Smooth muscle cell (in vitro differentiated cells): ENCODE results near the gene TRIM61. TPM values are rescaled to one million over a fixed set of nuclear protein-coding genes. Genes with fewer than 3 reads are reported as not detected.
"Not testable (repeated sequence)": the region's sequence is repeated elsewhere in the genome, so short reads cannot be mapped to it uniquely, and the experiment has no call there.

Experiments
- DNase-seq: peaks from one replicate; lab custom pipeline; 2025; ENCODE audit not compliant: unreplicated experiment; lab: John Stamatoyannopoulos, UW
- H2AFZ ChIP-seq: fragments of 200-600 bp; sonication (generic); 2 replicates; pipeline ENCODE4 v1.6.0; 2016; ENCODE audit warnings: antibody characterized with exemption, low read depth, mild to moderate bottlenecking
- H3F3A ChIP-seq: fragments of 200-600 bp; sonication (generic); 2 replicates; pipeline ENCODE4 v1.6.0; 2017; ENCODE audit warnings: antibody characterized with exemption, low read depth
- H3K27ac ChIP-seq: fragments of 200-600 bp; sonication (generic); 2 replicates; pipeline ENCODE4 v1.5.1; 2016; ENCODE audit warnings: low read depth, mild to moderate bottlenecking
- H3K27me3 ChIP-seq: fragments of 200-600 bp; sonication (generic); 2 replicates; pipeline ENCODE4 v1.6.1; 2016; ENCODE audit warnings: low read depth, mild to moderate bottlenecking
- H3K36me3 ChIP-seq: fragments of 200-600 bp; sonication (generic); 2 replicates; pipeline ENCODE4 v1.5.1; 2016; ENCODE audit warnings: low read depth
- H3K4me1 ChIP-seq: fragments of 200-600 bp; sonication (generic); 2 replicates; pipeline ENCODE4 v1.5.1; 2016; ENCODE audit warnings: low read depth
- H3K4me2 ChIP-seq: fragments of 200-600 bp; sonication (generic); 2 replicates; pipeline ENCODE4 v1.6.0; 2016; ENCODE audit warnings: mild to moderate bottlenecking
- H3K4me3 ChIP-seq: fragments of 200-600 bp; sonication (generic); 2 replicates; pipeline ENCODE4 v1.5.1; 2016; ENCODE audit warnings: mild to moderate bottlenecking
- H3K79me2 ChIP-seq: fragments of 200-600 bp; sonication (generic); 2 replicates; pipeline ENCODE4 v1.6.0; 2016; ENCODE audit warnings: low read depth, mild to moderate bottlenecking
- H3K9ac ChIP-seq: fragments of 200-600 bp; sonication (generic); 2 replicates; pipeline ENCODE4 v1.6.0; 2016; ENCODE audit warnings: low read depth
- H3K9me3 ChIP-seq: fragments of 200-600 bp; sonication (generic); replicated peaks from 2 replicates; pipeline ENCODE4 v1.5.1; 2016; ENCODE audit warnings: low read depth
- H4K20me1 ChIP-seq: fragments of 200-600 bp; sonication (generic); 2 replicates; pipeline ENCODE4 v1.6.0; 2016; ENCODE audit warnings: low read depth
- WGBS: methylation state at CpG from one replicate; pipeline ENCODE4 v1.1.7; 2016; ENCODE audit warnings: low lambda C conversion rate; 5-methylcytosine and 5-hydroxymethylcytosine counted together
- polyA plus RNA-seq: library from polyadenylated mRNA; unstranded; fragments of >200 nt; fragmentation: Nextera tagmentation; extraction: Ambion mirVana; gene quantifications from 2 replicates; pipeline ENCODE4 v1.2.1, GENCODE V29; 2016
- total RNA-seq: library from RNA; depleted of rRNA; stranded (reverse); fragments of >200 nt; gene quantifications from 2 replicates; pipeline ENCODE4 v1.2.3, GENCODE V29; 2014
- TF ChIP-seq, protein P1 (sequence below): fragments of 200-600 bp; sonication (generic); IDR thresholded peaks from 2 replicates; pipeline ENCODE4 v1.5.1; 2017; ENCODE audit warnings: borderline replicate concordance, mild to moderate bottlenecking, antibody characterized with exemption; ENCODE audit not compliant: insufficient read depth, poor library complexity, severe bottlenecking

TRIM61 gene
- total and polyA plus RNA-seq, 2 experiments from 2014 or later: not detected

DNA sequence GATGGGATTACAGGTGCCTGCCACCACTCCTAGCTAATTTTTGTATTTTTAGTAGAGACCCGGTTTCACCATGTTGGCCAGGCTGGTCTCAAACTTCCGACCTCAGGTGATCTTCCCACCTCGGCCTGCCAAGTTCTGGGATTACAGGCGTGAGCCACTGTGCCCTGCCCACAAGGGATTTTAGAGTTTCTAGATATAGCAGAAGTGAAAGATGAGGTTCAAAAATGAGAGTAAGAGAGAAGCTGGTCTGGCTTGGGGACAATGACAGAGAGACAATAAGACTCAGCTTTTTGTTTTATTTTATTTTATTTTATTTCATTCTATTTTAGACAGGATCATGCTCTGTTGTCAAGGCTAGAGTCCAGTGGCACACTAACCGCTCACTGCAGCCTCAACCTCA lies 30.6 kb downstream of the TRIM61 start:
- Histone ChIP-seq H4K20me1 (no peaks in the 10 kb centered on the region), H3K79me2 (no peaks in the 10 kb centered on the region)
- WGBS: 95% methylated on average over 5 of the region's 5 CpGs

DNA sequence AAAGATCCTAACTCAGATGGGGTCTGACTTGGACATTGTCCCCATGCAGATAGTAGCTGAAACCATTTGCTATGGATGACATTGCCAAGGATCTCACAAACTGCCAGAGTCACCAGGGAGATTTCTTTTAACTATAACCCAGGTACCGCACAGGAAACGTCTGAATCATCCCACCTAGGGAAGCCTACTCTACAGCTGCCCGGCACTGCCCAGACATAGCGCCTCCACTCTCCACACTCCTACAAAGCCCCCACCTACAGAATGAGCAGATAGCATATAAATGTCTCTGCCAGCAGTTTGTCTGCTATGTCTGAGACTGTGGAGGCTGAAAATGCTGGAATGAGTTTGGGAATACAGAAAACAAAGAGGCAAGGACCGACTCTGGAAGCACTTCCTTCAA lies 32.3 kb downstream of the TRIM61 start:
- no peaks in the 10 kb centered on the region for H3K79me2 ChIP-seq
- DNase-seq: no peak
- no peak overlapping the region for H2AFZ ChIP-seq
- H4K20me1 ChIP-seq: no peaks in the 10 kb centered on the region
- no peaks in the 10 kb centered on the region for H3K4me1 ChIP-seq
- TF ChIP-seq, protein P1, sequence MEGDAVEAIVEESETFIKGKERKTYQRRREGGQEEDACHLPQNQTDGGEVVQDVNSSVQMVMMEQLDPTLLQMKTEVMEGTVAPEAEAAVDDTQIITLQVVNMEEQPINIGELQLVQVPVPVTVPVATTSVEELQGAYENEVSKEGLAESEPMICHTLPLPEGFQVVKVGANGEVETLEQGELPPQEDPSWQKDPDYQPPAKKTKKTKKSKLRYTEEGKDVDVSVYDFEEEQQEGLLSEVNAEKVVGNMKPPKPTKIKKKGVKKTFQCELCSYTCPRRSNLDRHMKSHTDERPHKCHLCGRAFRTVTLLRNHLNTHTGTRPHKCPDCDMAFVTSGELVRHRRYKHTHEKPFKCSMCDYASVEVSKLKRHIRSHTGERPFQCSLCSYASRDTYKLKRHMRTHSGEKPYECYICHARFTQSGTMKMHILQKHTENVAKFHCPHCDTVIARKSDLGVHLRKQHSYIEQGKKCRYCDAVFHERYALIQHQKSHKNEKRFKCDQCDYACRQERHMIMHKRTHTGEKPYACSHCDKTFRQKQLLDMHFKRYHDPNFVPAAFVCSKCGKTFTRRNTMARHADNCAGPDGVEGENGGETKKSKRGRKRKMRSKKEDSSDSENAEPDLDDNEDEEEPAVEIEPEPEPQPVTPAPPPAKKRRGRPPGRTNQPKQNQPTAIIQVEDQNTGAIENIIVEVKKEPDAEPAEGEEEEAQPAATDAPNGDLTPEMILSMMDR: no peak
- H3K36me3 ChIP-seq: no peaks in the 10 kb centered on the region
- WGBS: 70% methylated on average over 5 of the region's 5 CpGs
- no peak overlapping the region for H3K27ac ChIP-seq
- H3K9ac ChIP-seq: no peak overlapping the region
- no peaks in the 10 kb centered on the region for H3K27me3 ChIP-seq
- H3F3A ChIP-seq: no peaks in the 10 kb centered on the region
- no peak overlapping the region for H3K4me3 ChIP-seq
- H3K4me2 ChIP-seq: no peak overlapping the region
- no peaks in the 10 kb centered on the region for H3K9me3 ChIP-seq

More for the DNA sequence above, 30.6 kb downstream of the TRIM61 start:
- no peaks in the 10 kb centered on the region for H3K4me1 ChIP-seq
- no peak overlapping the region for H3K4me3 ChIP-seq
- no peaks in the 10 kb centered on the region for H3K36me3 ChIP-seq
- DNase-seq: no peak
- TF ChIP-seq, protein P1: no peak
- no peak overlapping the region for H3K27ac ChIP-seq
- no peak overlapping the region for H3K4me2 ChIP-seq
- no peaks in the 10 kb centered on the region for H3K27me3 ChIP-seq
- H3K9ac ChIP-seq: no peak overlapping the region
- no peak overlapping the region for H2AFZ ChIP-seq
- no peaks in the 10 kb centered on the region for H3K9me3 ChIP-seq
- no peaks in the 10 kb centered on the region for H3F3A ChIP-seq

DNA sequence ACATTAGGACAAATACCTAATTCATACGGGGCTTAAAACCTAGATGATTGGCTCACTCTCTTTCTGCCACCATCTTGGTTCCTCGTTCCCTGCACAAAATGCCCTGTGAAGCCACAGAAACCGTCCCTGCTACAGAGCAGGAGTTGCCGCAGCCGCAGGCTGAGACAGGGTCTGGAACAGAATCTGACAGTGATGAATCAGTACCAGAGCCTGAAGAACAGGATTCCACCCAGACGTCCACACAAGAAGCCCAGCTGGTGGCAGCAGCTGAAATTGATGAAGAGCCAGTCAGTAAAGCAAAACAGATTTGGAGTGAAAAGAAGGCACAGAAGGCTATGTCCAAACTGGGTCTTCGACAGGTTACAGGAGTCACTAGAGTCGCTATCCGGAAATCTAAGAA lies 34.3 kb downstream of the TRIM61 start:
- Histone ChIP-seq H3K79me2 (no peaks in the 10 kb centered on the region), H3K27me3 (no peaks in the 10 kb centered on the region), H3K4me3 (no peak overlapping the region), H3K27ac (no peak overlapping the region), H4K20me1 (no peaks in the 10 kb centered on the region), H2AFZ (no peak overlapping the region), H3K9me3 (no peaks in the 10 kb centered on the region), H3K4me1 (no peaks in the 10 kb centered on the region), H3K9ac (no peak overlapping the region), H3K36me3 (no peaks in the 10 kb centered on the region), H3K4me2 (no peak overlapping the region), H3F3A (no peaks in the 10 kb centered on the region)
- TF ChIP-seq, protein P1: no peak
- 80% methylated on average over 9 of the region's 9 CpGs for WGBS
- no peak for DNase-seq

DNA sequence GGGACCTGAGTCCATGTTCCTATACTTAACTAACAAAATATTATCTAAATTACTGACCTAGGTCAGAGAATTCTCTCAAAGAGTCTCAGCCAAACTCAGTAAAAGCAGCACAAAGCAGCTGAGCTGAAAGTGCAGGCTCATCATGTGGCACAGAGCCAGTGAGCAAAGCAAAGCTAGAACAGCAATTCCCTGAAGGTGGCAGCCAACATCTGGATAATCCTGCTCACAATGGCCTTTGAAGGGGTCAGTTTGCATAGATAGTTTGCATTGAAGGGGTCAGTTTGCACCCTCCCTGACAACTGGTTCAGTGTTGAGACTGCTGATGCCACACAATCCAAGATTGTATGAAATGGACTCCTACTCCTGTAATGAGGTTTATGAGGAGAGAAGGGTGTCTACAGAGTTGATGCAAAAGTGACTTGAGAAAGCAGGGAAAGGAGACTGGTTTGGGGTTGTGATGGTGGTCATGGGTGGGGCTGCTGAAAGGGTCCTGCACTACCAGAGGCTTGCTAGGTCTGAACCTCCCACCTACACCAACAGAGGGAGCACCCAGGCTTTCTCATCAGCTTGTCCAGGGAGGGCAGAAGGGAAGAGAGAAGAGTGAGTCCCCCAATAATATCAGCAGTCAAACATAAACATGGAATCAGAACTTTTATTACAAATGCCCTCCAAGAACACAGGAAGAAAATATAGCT lies 39.7 kb downstream of the TRIM61 start:
- Histone ChIP-seq H4K20me1 (no peaks in the 10 kb centered on the region), H3K4me3 (no peak overlapping the region), H3K4me1 (no peaks in the 10 kb centered on the region), H3K36me3 (no peaks in the 10 kb centered on the region), H3F3A (no peaks in the 10 kb centered on the region), H3K27me3 (no peaks in the 10 kb centered on the region), H3K4me2 (no peak overlapping the region), H3K9ac (no peak overlapping the region), H3K9me3 (no peaks in the 10 kb centered on the region), H2AFZ (no peak overlapping the region), H3K27ac (no peak overlapping the region), H3K79me2 (no peaks in the 10 kb centered on the region)
- TF ChIP-seq, protein P1: no peak
- no peak for DNase-seq

DNA sequence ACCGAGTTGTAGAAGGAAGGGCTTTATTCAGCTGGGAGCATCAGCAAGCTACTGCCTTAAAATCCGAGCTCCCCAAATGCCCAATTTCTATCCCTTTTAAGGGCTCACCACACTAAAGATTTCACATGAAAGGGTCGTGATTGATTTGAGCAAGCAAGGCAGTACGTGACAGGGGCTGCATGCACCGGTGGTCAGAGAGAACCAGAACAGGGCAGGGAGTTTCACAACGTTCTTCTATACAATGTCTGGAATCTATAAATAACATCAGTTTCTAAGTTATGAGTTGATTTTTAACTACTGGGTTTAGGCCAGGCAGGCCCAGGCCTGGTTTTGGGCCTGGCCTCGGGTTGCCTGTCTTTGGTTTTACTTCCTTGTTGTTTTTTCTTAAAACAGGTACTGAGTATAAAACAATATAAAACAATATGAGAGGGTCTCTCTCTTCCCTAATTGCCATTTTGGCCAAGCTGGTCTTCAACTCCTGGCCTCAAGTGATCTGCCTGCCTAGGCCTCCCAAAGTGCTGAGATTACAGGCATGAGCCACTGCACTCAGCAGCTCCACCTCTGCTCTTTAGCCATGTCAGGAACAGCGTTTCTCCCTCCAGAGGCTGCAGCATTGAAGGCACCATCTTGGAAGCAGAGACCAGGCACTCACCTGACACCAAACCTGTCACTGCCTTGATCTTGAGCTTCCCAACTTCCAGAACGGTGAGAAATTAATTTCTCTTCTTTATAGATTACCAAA lies 41.4 kb downstream of the TRIM61 start:
- WGBS: 89% methylated on average over 9 of the region's 9 CpGs
- H3K9me3 ChIP-seq, H3F3A ChIP-seq, H3K27ac ChIP-seq, DNase-seq, H3K27me3 ChIP-seq, H3K4me2 ChIP-seq, H3K4me3 ChIP-seq, H3K79me2 ChIP-seq, H3K9ac ChIP-seq, H4K20me1 ChIP-seq, H2AFZ ChIP-seq, H3K36me3 ChIP-seq, H3K4me1 ChIP-seq: not testable (repeated sequence)
